Testis (tissue), 2 donors: Measurements from ENCODE around the gene ZNF821.
"Not testable (repeated sequence)": the region's sequence is repeated elsewhere in the genome, so short reads cannot be mapped to it uniquely, and the experiment has no call there.

ENCODE experiments used
- CTCF ChIP-seq, 3 experiments: fragments of 450-650 bp in 2 of 3; fragments of 200-600 bp in 1 of 3; sonication (generic) in 1 of 3; IDR thresholded peaks; one replicate each; pipeline ENCODE4 v1.5.1; 2016 to 2019; ENCODE audit warnings: antibody characterized with exemption in 3 of 3, mild to moderate bottlenecking in 2 of 3, moderate library complexity in 1 of 3
- POLR2A ChIP-seq: fragments of 450-650 bp; IDR thresholded peaks from one replicate; pipeline ENCODE4 v1.6.1; 2017; ENCODE audit warnings: antibody characterized with exemption, mild to moderate bottlenecking, moderate library complexity

- not testable (repeated sequence) for TF ChIP-seq CTCF (IDR thresholded peaks at IDR 0.05); POLR2A
Observed at GRCh38 chr16:71832112-71832511, 51.9 kb downstream of the ZNF821 start.
